ENCODE measurements around the gene SPDEF. TPM values are rescaled to one million over a fixed set of nuclear protein-coding genes. Genes with fewer than 3 reads are reported as not detected.

Gene SPDEF
- total and polyA plus RNA-seq, 2 donors (not counting 1 experiment from before 2014, with no cell fraction given): 0.10 TPM; not detected in 1

- H3K4me1 ChIP-seq (ENCODE audit: control insufficient read depth in 2 of 2, insufficient read depth in 2 of 2, low read length in 2 of 2): no peaks in the 10 kb centered on the region
- no peaks in the 10 kb centered on the region for H3K27me3 ChIP-seq (replicated peaks in 1 of 4; ENCODE audit: control extremely low read depth in 1 of 4, control insufficient read depth in 3 of 4, insufficient read depth in 4 of 4, low read length in 3 of 4)
- no peak overlapping the region for H3K4me3 ChIP-seq (ENCODE audit: control extremely low read depth in 1 of 5, extremely low read depth in 1 of 5, insufficient read depth in 1 of 5, low read depth in 2 of 5, low read length in 4 of 5)
- Mint-ChIP-seq H3K27ac (no peak overlapping the region), H3K4me3 (no peak overlapping the region), H3K4me1 (no peaks in the 10 kb centered on the region), H3K27me3 (no peaks in the 10 kb centered on the region), H3K9me3 (ENCODE audit: insufficient read depth) (no peaks in the 10 kb centered on the region)
- H3K4me2 ChIP-seq (replicated peaks; ENCODE audit: low read depth, low read length, poor library complexity, severe bottlenecking): no peak overlapping the region
- no peaks in the 10 kb centered on the region for H4K20me1 ChIP-seq (ENCODE audit: control insufficient read depth, insufficient read depth, low read length, poor library complexity, severe bottlenecking)
- intact Hi-C loops (cut with micrococcal nuclease): no loop called here
- POLR2A ChIA-PET: no interaction called here
- no peak overlapping the region for H3K9ac ChIP-seq (ENCODE audit: low read length)
- H3K36me3 ChIP-seq (replicated peaks in 1 of 2; ENCODE audit: control extremely low read depth in 1 of 2, control insufficient read depth in 1 of 2, extremely low read depth in 1 of 2, insufficient read depth in 2 of 2, low read length in 1 of 2): no peaks in the 10 kb centered on the region
- CTCF ChIA-PET: interaction anchor here (0.8 kb wide), 1 partner anchor 20 kb away, joined by 4 read pairs; no protein-coding TSS in a partner anchor
- no peak for DNase-seq
- TF ChIP-seq CTCF (IDR thresholded peaks at IDR 0.05) (no peak), EZH2 (IDR thresholded peaks at IDR 0.05; ENCODE audit: borderline replicate concordance, insufficient read depth, low read depth, low read length, poor library complexity, severe bottlenecking) (no peak)
- 23% methylated on average over 4 of the region's 11 CpGs for WGBS (ENCODE audit: insufficient coverage)
- H2AFZ ChIP-seq (ENCODE audit: insufficient read depth, low read depth, low read length, poor library complexity, severe bottlenecking): no peak overlapping the region
- no peak for ATAC-seq (ENCODE audit: low read depth)
- H3K79me2 ChIP-seq (ENCODE audit: control insufficient read depth, insufficient read depth, low read length): no peaks in the 10 kb centered on the region
- H3K9me3 ChIP-seq (ENCODE audit: control extremely low read depth in 1 of 3, control insufficient read depth in 2 of 3, insufficient read depth in 1 of 3, low read length in 2 of 3): peaks cover 0 to 4% (median 0%) of the 10 kb centered on the region in 3 donors
- no peak overlapping the region for H3K27ac ChIP-seq (ENCODE audit: low read length in 2 of 2)
Observed at GRCh38 chr6:34546551-34547321, 9.4 kb downstream of the SPDEF start.

GRCh38 chr6:34544776-34545471 is 11.2 kb downstream of the SPDEF start:
- Histone ChIP-seq H3K79me2 (ENCODE audit: control insufficient read depth, insufficient read depth, low read length) (no peaks in the 10 kb centered on the region), H3K27me3 (replicated peaks in 1 of 4; ENCODE audit: control extremely low read depth in 1 of 4, control insufficient read depth in 3 of 4, insufficient read depth in 4 of 4, low read length in 3 of 4) (no peaks in the 10 kb centered on the region), H3K4me2 (replicated peaks; ENCODE audit: low read depth, low read length, poor library complexity, severe bottlenecking) (no peak overlapping the region), H3K9me3 (ENCODE audit: control extremely low read depth in 1 of 3, control insufficient read depth in 2 of 3, insufficient read depth in 1 of 3, low read length in 2 of 3) (peaks cover 0 to 2% (median 0%) of the 10 kb centered on the region in 3 donors), H2AFZ (ENCODE audit: insufficient read depth, low read depth, low read length, poor library complexity, severe bottlenecking) (no peak overlapping the region), H3K9ac (ENCODE audit: low read length) (no peak overlapping the region), H3K4me1 (ENCODE audit: control insufficient read depth in 2 of 2, insufficient read depth in 2 of 2, low read length in 2 of 2) (no peaks in the 10 kb centered on the region), H3K36me3 (replicated peaks in 1 of 2; ENCODE audit: control extremely low read depth in 1 of 2, control insufficient read depth in 1 of 2, extremely low read depth in 1 of 2, insufficient read depth in 2 of 2, low read length in 1 of 2) (no peaks in the 10 kb centered on the region), H3K27ac (ENCODE audit: low read length in 2 of 2) (no peak overlapping the region), H3K4me3 (ENCODE audit: control extremely low read depth in 1 of 5, extremely low read depth in 1 of 5, insufficient read depth in 1 of 5, low read depth in 2 of 5, low read length in 4 of 5) (no peak overlapping the region), H4K20me1 (ENCODE audit: control insufficient read depth, insufficient read depth, low read length, poor library complexity, severe bottlenecking) (no peaks in the 10 kb centered on the region)
- CTCF ChIA-PET: no interaction called here
- DNase-seq: no peak
- intact Hi-C loops (cut with micrococcal nuclease): no loop called here
- H3K27me3 Mint-ChIP-seq: no peaks in the 10 kb centered on the region
- no peaks in the 10 kb centered on the region for H3K9me3 Mint-ChIP-seq (ENCODE audit: insufficient read depth)
- H3K4me1 Mint-ChIP-seq: no peaks in the 10 kb centered on the region
- POLR2A ChIA-PET: no interaction called here
- no peak overlapping the region for H3K4me3 Mint-ChIP-seq
- no peak for TF ChIP-seq EZH2 (IDR thresholded peaks at IDR 0.05; ENCODE audit: borderline replicate concordance, insufficient read depth, low read depth, low read length, poor library complexity, severe bottlenecking)
- no peak for TF ChIP-seq CTCF (IDR thresholded peaks at IDR 0.05)
- 92% methylated on average over 10 of the region's 13 CpGs for WGBS (ENCODE audit: insufficient coverage)
- H3K27ac Mint-ChIP-seq: no peak overlapping the region
- no peak for ATAC-seq (ENCODE audit: low read depth)

All from B cell (primary cell).